22Rv1 (cell line): ENCODE data around the gene AAK1.

Experiments
- ZFX ChIP-seq: fragments of 450-650 bp; IDR thresholded peaks from 2 replicates; pipeline ENCODE4 v1.6.1; 2017; ENCODE audit warnings: antibody characterized with exemption, borderline replicate concordance
- TF ChIP-seq, protein P1 (sequence below): fragments of 450-650 bp; IDR thresholded peaks from 2 replicates; pipeline ENCODE4 v1.5.1; 2017; ENCODE audit warnings: mild to moderate bottlenecking

DNA sequence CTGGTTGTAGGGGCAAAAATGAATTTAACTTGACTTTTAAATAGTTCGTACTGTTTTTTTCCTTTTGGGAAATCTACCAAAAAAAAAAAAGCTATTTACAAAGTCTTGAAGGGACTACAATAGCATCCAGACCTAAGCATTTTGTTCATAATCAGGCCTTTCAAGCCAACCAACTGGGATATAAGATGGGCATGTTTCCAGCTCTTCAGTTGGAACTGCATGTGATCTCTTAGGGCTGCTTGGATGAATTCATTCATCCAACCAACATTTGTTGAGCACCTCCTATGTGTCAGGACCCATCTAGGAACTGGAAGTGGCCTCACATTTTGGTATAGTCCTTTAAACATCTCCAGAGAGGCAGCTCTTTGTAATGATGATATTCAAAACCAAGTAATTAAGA lies 98.6 kb downstream of the AAK1 start:
- TF ChIP-seq, protein P1, sequence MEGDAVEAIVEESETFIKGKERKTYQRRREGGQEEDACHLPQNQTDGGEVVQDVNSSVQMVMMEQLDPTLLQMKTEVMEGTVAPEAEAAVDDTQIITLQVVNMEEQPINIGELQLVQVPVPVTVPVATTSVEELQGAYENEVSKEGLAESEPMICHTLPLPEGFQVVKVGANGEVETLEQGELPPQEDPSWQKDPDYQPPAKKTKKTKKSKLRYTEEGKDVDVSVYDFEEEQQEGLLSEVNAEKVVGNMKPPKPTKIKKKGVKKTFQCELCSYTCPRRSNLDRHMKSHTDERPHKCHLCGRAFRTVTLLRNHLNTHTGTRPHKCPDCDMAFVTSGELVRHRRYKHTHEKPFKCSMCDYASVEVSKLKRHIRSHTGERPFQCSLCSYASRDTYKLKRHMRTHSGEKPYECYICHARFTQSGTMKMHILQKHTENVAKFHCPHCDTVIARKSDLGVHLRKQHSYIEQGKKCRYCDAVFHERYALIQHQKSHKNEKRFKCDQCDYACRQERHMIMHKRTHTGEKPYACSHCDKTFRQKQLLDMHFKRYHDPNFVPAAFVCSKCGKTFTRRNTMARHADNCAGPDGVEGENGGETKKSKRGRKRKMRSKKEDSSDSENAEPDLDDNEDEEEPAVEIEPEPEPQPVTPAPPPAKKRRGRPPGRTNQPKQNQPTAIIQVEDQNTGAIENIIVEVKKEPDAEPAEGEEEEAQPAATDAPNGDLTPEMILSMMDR: no peak
- TF ChIP-seq ZFX: no peak
